Left renal pelvis (tissue), 4 donors: Measurements from ENCODE around the gene SUN3. TPM values are rescaled to one million over a fixed set of nuclear protein-coding genes. Genes with fewer than 3 reads are reported as not detected.

Experiments
- DNase-seq, 4 donors: peaks; one replicate each; pipeline ENCODE4 v3.0.0-alpha.2; 2013; ENCODE audit warnings: low read depth in 4 of 4, low spot score in 3 of 4
- polyA plus RNA-seq, 4 donors: library from polyadenylated mRNA; unstranded; fragments of 120-200 nt; gene quantifications; one replicate each; pipeline ENCODE4 v1.2.1, GENCODE V29; 2013; ENCODE audit not compliant: insufficient read length in 4 of 4

SUN3 gene
- polyA plus RNA-seq, 4 donors: 0.12 TPM; not detected in 3

DNA sequence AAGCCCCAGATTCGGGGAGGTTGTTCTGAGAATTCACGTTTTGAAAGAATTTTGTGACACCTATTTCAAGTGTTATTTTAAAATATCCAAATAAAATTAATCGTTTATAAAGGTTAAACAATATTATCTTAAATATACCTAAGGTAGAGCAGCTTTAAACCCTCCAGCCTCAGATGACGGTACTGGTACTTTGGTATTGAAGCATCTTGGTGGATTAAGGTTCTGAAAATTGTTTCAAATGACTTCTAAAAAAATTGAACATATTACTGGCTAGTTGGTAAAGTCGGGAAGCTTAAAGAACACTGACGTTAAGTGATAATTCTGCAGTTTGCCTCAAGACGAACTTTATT lies 49.1 kb downstream of the SUN3 start:
- DNase-seq: no peak

DNA sequence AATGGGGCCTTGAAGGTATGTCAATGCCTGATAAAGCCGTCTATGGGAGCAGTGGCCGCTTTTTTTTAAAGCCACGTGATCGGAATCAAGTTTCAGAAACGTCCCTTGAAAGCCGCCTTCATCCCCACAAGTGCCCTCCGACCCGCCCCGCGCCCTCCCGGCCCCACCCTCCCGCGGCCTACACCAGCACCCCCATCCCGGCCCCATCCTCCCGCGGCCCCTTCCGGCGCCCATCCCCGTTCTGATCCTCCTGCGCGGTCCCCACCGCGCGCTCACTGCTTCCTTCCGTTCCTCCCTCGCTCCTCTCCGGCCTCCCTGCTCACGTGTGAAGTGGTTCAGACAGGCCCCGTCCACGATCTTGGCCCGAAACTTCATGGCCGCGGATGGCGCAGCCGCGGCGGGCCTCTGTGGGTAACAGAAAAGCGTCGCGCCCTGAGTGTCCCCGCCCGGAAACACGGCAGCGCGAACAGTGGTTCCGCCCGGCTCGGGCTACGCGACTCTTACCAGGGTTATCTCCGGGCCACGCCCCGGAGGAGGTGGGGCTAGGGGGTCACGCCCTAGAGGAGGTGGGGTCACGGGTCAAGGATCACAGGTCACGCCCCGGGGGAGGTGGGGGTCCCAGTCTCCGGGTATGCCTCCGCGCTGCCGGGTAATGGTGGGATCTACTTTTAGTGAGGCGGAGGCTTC lies 49.6 kb downstream of the SUN3 start, which contains the start of gene HUS1:
Gene HUS1, minus strand, starts transcription at position 471 of the 687 bp plus-strand sequence. Its CDS starts 96 bp downstream, at position 375.
- DNase-seq: peak; percentile 31 to 70 (median 65)

DNA sequence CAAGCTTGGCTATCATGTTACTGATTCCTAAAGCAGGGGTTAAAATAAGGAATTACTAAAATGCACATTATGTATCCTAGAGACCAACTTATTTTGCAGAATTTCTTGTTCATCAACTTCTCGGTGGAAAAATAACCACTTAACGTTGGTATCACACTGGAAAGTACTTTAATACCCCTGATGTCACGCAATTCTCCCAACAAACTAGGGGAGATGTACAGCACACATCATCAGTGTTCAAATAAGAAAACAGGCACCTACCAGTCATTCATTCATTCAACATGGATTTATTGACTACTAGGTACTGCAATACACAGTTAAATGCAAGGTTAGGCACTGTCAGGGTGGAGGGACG lies 50.1 kb downstream of the SUN3 start:
- no peak for DNase-seq

DNA sequence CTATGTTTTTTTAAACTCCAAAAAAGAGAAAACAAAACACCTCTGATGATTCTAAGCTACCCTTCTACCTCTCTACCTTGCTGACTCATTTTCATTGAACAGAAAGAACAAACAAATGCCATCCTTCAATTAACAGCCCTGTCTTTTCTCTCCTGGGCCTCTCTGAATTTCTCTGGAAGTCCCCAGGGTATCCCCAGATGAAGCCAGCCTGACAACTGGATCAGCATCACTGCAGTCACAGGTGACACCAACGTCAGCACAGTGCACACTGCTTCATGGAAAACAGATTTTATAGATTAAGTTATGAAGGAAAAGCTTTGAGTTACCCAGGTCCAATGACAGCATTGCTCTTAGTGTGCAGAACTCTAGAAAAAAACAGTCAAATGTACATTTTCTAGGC lies 55.2 kb downstream of the SUN3 start:
- DNase-seq: no peak

DNA sequence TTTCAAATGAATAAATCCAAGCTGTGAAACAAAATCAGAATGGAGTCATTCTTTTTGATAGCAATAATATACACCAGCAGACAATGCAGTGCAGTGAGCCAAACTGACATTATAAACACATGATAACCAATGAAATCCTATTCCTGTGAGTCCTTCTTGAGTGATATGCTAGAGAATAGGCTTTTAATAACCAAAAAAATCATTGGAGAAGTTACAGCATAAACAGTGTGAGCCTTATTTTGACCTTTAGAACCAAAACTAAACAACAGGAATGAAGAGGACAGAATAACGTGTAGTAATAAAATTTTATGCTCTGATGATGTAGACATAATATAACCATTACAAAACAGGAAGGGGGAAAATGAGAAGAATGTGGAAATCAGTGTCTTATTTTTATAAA lies 58.1 kb downstream of the SUN3 start:
- no peak for DNase-seq

DNA sequence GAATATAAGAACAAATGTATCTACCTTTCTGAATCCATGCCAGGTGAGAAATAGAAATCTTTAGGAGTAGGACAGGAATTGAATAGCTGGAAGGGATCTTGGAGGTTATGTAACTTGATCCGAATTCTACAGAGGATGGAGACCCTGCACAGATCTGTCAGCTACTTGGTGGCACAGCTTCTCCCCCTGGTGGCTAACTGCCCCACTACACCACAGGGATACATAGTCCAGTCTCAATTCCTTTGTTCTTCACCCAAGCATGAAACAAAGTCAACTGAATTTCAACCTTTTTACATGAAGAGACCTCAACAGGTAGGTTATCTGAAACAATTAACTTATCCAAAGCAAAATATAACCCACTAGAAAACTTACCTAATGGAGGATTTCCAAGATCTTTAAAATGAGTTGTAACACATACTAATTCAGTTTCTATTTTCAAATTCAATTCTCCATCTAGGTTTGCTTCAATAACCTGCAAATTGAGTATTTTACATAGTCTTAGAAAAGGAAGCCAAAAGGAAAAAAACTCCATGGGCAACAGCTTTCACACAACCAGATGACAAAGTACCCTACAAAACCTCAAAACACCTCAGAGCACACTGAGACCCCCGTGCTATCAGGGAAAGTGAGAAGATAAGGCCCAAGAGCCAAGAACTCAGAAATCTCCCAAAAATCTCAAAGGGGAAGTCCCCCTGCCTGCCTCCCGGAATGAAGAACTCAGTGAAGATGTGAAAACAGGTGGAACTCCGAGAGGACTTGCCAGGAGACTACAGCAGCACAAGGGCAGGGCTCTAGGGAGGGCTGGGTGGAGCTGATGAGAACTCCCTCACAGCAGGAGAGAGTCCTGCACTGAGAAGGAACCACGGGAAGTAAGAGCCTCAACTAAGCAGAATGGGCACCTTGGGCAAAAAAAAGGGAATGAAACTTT lies 59.8 kb downstream of the SUN3 start:
- DNase-seq: peak in 1 of 4 donors; percentile 55

DNA sequence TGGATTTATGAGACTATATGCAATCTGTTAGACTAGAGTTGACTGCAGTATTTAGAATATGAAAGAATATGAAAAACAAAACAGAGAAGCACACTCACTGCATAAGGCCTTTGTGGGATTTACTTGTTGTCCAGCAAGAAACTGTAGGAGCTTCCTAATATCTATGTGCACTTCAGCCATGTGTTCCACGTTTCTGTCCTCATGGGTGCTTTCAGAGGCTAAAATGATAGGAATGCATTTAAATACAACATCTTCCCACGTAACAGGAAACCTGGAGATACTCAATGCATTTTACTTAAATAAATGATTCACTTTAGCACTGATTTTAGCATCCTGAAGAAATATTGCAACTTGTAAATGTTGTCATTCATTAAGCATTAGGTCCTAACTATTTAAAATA lies 61.2 kb downstream of the SUN3 start:
- DNase-seq: no peak

DNA sequence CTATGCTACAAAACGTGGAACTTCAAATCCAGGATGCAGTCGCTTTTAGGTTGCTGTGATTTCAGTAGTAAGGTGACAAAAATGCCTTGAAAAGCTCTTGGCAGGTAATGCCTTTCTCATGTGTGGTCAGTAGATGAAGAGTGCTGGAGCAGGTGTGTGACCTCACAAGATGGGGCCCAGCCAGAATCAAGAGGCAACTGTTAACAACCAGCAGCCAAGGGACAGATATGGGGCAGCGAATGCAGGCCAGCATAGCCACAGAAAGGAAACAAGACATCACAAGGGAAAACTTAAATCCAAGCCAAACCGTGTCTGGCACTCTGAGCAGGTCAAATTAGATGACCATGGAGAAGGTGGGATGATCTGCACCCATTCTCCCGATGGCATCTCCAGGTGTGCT lies 61.8 kb downstream of the SUN3 start:
- DNase-seq: no peak

DNA sequence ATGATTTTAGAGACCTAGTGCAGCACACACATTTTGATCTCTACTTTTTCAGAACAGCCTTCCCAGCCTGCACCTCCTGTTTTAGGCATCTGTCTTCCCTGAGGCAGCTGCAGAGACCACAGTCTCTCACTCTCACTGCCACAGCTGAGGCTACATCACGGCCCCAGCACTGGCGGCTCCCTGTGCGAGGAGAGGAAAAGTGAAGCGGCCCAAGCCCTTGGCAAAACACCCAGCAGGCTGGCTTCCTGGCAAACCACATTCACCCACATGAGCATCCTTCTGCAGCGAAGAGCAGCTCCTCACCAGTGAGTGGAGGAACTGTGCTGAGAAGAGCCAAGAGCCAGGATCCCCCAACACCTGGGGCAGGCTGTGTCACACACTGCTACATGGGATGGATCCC lies 63.5 kb downstream of the SUN3 start:
- DNase-seq: no peak

DNA sequence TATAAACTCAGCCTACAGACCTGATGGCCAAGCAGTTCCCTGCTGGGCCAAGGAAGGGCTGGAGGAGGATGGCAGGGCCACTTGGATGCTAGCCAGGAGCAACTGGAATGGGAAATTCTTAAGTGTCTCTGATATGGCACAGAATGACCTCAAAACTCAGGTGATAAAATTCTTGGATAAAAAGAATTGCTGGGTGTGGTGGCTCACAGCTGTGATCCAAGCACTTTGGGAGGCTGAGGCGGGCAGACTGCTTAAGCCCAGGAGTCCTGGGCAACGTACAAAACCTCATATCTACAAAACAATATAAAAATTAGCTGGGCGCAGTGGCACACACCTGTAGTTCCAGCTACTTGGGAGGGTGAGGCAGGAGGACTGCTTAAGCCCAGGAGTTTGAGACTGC lies 66.6 kb downstream of the SUN3 start:
- DNase-seq: no peak

DNA sequence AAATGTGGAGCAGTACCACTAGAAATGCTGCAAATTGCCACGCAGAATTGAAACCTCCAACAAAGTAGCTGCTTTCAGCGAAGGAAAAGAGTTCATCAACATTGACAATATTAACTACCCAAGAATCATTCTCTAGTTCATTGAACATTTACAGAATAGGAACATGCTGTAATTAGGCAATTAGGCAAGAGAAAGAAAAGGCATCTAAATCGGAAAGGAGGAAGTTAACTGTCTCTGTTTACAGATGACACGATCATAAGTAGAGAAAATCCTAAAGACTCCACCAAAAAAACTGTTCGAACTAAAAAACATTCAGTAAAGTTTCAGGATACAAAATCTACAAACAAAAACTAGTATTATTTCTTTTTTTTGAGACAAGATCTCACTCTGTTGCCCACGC lies 71.8 kb downstream of the SUN3 start:
- no peak for DNase-seq

DNA sequence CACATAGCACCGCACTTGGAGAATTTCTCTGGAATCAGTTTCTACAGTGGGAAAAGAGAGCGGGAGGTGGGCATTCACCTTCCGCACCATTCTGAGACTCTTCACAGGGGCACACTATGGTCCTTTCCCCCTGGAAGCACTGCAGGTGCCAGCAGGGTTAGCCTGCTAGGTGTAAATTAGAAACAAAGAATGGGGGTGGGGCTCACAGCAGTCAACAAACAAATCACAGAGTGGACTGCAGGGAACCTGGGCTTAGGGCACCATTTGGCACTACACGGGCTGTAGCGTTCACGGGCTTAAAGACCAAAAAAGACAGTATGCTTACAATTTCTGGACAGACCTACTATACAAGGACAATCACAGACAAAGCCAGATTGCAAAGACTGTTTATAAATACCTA lies 72.7 kb downstream of the SUN3 start:
- no peak for DNase-seq

DNA sequence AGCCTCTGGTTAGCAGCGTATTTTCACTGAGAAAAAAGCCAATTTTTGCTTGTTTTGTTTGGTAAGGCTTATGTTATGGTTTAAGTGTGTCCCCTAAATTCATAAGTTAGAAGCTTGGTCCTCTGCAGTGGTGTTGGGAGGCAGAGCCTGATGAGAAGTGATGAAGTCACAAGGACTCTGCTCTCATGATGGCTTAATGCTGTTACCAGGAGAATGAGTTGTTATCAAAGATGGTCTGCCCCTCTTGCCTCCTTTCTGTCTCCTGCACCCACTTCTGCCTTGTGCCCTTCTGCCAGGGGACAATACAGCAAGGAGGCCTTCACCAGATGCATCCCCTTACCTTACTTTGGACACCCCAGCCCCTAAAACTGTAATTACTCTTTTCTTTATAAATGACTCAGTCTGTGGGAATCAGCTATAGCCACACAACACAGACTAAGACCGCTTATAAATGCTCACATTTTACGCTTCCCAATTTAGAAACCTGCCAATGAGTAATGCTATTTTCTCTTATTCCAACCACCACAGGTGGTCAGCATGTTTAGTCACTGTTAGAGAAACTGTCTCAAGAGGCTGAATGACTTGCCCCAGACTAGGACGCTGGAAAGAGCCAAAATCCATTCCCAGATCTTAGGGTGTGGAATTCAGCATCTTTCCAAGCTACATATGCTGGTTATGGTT lies 74.5 kb downstream of the SUN3 start:
- no peak for DNase-seq

DNA sequence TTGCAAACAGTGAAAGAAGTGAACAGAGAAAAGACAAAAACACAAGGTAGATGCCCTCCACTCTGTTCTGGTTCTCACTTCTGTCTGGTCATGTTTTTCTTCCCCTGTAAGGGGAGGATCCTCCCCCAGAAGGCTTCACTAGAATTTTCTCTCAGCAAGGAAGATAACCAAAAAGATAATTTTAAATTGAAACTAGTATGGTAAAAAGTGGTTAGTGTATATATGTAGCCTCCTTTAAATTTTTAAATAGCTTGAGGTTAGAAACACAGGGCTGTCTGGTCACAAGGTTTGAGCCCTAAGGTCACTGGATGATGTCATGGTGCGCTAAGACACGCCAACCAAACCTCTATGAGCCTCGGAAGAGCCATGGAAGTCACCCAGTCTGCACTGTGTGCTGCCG lies 75.1 kb downstream of the SUN3 start:
- no peak for DNase-seq

DNA sequence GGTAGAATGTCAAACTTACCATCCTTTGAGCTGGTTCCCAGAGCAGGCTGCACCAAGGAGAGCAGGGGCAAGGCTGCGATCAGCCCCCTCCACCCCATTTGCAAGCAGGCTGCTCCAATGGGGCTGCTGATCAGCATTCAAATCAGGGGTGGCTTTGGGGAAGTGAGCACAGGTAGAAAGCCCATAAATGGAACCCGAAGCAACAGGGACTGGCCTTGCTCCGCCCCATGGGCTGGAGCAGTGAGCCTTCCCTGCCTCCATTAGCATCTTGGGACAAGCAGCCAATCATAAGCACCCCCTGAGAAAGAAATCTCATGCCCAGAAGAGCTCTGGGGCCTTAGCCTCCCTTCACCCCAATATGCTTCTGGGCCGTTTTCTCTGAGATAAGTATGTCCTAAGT lies 76.7 kb downstream of the SUN3 start:
- DNase-seq: no peak

DNA sequence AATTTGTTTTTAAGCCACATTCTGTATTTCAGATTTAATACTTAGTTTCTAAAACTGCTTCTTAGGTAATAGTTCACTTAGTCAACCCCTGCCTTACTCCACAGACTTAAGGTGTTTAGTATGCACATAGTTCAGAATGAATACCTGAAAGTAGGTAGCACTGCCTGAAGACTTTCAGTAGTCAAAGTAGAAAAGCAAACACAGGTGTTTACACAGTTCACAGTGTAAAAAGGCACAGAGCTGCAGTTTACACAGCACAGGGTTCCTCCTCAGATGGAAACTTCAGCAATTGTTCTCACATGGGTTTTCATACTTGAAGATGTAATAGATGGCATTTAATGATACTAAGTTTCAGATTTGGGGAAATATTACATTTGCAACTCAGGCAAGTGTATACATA lies 77.5 kb downstream of the SUN3 start:
- no peak for DNase-seq

DNA sequence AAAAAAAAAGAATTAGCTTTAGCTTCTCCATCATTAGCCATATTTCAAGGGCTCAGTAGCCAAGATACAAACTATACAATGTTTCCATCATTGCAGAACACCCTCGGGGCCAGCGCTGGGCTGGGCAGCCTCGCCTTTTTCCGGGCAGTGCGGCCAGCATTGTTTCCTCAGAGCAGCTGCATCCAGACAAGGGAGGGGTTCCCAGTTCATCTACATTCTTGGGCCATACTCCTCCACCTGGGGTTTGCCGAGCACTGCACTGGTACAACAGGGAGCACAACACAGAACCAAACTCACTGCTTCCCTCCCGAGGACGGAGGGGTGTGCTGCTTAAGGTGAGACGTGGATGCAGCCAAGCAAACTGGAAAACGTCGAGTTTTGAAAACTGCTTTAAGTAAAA lies 78.2 kb downstream of the SUN3 start:
- DNase-seq: no peak

DNA sequence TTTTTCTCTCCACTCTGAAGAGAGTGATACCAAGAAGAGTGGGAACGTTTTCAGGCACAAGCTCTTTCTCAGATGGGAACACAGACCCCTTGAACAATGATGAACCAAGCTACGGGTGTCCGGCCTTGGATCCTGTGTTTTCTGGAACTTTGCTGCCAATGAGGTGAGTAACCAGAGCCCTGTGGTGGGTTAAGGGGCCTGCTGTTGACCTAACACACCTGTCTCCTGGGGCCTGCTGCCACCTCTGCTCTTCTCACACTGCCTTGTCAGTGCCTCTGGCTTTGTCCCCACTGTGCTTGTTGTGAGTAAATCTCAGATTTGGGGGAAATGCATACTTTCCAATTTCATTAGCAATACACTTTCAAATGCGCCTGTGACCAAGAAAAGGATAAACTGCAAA lies 79.2 kb downstream of the SUN3 start:
- no peak for DNase-seq

DNA sequence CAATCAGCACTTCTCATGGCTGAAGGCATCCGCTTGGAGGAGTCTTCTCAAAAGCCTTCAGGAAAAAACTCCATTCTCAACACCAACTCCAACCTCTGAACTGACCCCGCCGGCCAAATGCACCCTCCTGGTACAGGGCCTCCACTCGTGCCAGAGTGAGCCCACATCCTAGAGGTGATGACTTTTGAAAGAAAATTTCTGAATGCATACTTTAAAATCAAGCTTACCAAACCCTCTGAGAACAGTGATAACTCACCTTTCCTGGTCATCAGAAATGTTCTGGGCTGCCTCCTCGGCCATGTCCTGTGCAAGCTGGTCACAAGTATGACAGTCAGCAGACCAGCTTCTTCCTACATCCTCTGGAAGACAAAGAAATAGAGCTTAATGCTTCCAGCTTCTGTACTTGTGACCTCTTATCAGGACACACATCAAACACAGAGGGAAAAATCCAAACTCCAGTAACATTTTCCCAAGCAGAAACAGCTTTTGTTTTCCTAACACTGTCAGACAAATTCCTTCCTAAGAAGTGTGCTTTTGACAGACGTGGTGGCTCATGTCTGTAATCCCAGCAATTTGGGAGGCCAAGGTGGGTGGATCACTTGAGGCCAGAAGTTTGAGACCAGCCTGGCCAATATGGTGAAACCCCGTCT lies 80.6 kb downstream of the SUN3 start, which contains the start of gene PKD1L1:
Gene PKD1L1, minus strand, starts transcription at position 326 of the 650 bp plus-strand sequence. Its CDS starts 26 bp downstream, at position 300.
- no peak for DNase-seq

DNA sequence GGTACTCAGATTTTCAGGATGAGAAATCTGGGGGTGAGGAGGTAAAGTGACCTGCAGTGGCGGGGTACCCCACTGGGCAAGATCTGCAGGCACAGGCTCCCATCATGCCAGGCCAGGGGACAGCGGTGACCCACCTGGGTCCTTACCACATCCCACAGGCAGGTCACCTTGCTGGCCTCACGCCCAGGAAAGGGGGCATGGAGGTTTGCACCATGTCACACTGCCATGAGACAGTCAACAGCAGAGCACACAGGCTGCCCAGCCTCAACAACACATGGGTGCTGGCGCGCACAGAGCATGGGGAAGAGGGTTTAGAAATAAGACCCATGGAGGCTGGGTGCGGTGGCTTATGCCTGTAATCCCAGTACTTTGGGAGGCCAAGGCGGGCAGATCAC lies 81.6 kb downstream of the SUN3 start:
- DNase-seq: no peak
